ENCODE results near the gene FST. TPM values are rescaled to one million over a fixed set of nuclear protein-coding genes. Genes with fewer than 3 reads are reported as not detected.

The FST gene
- total and polyA plus RNA-seq, 2 of the 8 experiments (the other 6 are each of a cell fraction or from before 2014, with no cell fraction given) = 16.6 to 17.5 TPM

DNA sequence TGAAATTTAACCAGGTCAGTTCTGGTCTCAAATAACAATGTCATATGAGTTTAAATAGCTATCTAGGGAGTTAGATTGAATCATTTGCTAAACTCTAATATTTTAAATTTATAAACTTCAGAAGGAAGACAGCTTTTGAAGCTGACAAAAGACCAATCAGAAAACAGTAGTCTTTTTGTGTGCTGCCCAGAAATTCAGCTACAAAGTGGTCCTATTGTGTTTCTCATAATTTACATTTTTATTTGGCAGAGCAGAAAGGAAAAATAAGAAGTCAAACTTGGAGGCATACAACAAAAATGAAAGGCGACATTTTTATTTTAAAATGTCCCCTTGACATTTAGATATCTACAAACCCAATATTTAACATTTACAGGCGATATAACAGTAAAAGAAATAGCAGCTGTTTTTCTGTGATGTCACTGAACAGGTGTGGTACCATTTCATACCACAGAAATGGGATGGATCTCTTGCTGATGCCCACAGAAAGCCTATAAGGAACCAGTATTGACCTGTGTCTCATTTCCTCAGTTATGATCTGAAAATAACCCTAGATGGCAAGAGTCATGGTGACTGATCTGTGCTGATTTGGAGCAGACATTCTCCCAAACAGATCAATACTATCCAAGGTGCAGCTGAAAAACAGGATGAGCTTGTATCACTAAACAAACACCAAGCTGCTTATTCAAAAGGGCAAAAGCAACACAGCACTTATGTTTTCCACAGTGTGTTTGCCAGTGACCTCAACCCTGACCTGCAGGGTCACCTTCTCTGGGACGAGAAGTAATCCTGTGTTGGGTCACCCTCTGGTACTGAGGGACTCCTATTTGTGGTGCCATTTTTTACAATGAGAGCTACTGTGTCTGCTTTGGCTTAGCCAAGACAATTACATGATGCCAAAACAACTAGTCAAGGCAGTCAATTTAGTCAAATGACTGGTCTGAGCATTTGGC is 3.6 kb upstream of the FST start:
- no peak for FAIRE-seq
- 79% methylated on average over 3 of the region's 3 CpGs; no CpG with 5 or more reads in 1 of the 2 experiments for WGBS, 2 experiments (ENCODE audit: extremely low coverage in 1 of 2, insufficient coverage in 1 of 2, insufficient read length in 1 of 2, insufficient replicate concordance in 2 of 2, low coverage in 1 of 2, low lambda C conversion rate in 2 of 2, missing lambda C conversion rate in 1 of 2)

More for the DNA sequence above, 3.6 kb upstream of the FST start:
- no peaks in the 10 kb centered on the region for H3K27me3 ChIP-seq (replicated peaks in 1 of 4; ENCODE audit: control insufficient read depth in 3 of 4, extremely low read depth in 1 of 4, insufficient read depth in 3 of 4, low read length in 3 of 4)
- H3K79me2 ChIP-seq (ENCODE audit: control insufficient read depth in 1 of 2, insufficient read depth in 2 of 2, low read length in 2 of 2) = peaks cover 0 to 12% of the 10 kb centered on the region in 2 experiments; a peak in 2 of 4 replicates
- H3K4ac ChIP-seq (replicated peaks; ENCODE audit: insufficient read length, low read depth, low read length) = no peak overlapping the region
- H3K27ac ChIP-seq (ENCODE audit: low read depth, low read length) = no peak overlapping the region
- H2AFZ ChIP-seq (ENCODE audit: low read length) = no peak overlapping the region
- no peak overlapping the region for H2AK5ac ChIP-seq (ENCODE audit: low read depth, low read length)
- H3K14ac ChIP-seq (ENCODE audit: insufficient read length) = no peak overlapping the region
- H4K8ac ChIP-seq (ENCODE audit: extremely low read depth, insufficient read depth, low read length) = no peak overlapping the region
- no peak overlapping the region for H2BK15ac ChIP-seq (ENCODE audit: low read length)
- no peaks in the 10 kb centered on the region for H3K9me3 ChIP-seq (ENCODE audit: insufficient read depth in 2 of 2, low read depth in 1 of 2, low read length in 1 of 2)
- no peak overlapping the region for H3K56ac ChIP-seq (replicated peaks; ENCODE audit: insufficient read length, low read depth, low read length)
- no peak for DNase-seq (ENCODE audit: low read depth in 1 of 2, low spot score in 2 of 2)
- ChIA-PET CTCF (ENCODE audit: partially characterized antibody) (interaction anchor here (0.5 to 2.3 kb wide), 13 partner anchors 12 to 752 kb away, joined by 3 to 7 read pairs (median 3); no protein-coding TSS in a partner anchor), POLR2A (ENCODE audit: partially characterized antibody) (no interaction called here)
- no peak overlapping the region for H4K5ac ChIP-seq (ENCODE audit: insufficient read length, low read depth, low read length)
- no peak overlapping the region for H3K4me3 ChIP-seq (ENCODE audit: extremely low read depth in 1 of 4, insufficient read depth in 2 of 4, low read depth in 3 of 4, low read length in 4 of 4)
- peak overlapping the region; percentile 13; the same call in 1 of the 2 replicates for H2BK12ac ChIP-seq (ENCODE audit: low read depth, low read length)
- H3K4me2 ChIP-seq (ENCODE audit: insufficient read depth in 1 of 2, low read depth in 2 of 2, low read length in 2 of 2) = no peak overlapping the region
- H3K18ac ChIP-seq (ENCODE audit: extremely low read depth, low read length) = no peak overlapping the region
- H3K36me3 ChIP-seq (ENCODE audit: control insufficient read depth in 2 of 4, insufficient read depth in 4 of 4, low read length in 3 of 4) = no peaks in the 10 kb centered on the region
- peaks cover 17% of the 10 kb centered on the region; the same call in 1 of the 2 replicates for H3K23me2 ChIP-seq (ENCODE audit: low read depth, low read length)
- no peak overlapping the region for H2BK20ac ChIP-seq (ENCODE audit: low read length)
- TF ChIP-seq GTF2F1 (IDR thresholded peaks at IDR 0.05; ENCODE audit: borderline replicate concordance, low read depth, low read length) = no peak
- H3K9ac ChIP-seq (replicated peaks in 1 of 4; ENCODE audit: extremely low read depth in 1 of 4, low read depth in 3 of 4, low read length in 3 of 4) = no peak overlapping the region
- H3K79me1 ChIP-seq (ENCODE audit: low read depth, low read length) = no peaks in the 10 kb centered on the region
- H4K20me1 ChIP-seq (replicated peaks in 1 of 2; ENCODE audit: control insufficient read depth in 1 of 2, insufficient read depth in 2 of 2, low read length in 2 of 2) = no peaks in the 10 kb centered on the region
- no peak overlapping the region for H2BK5ac ChIP-seq (ENCODE audit: low read depth, low read length)
- H2BK120ac ChIP-seq (replicated peaks; ENCODE audit: low read depth, low read length) = no peak overlapping the region
- no peak overlapping the region for H4K91ac ChIP-seq (replicated peaks; ENCODE audit: insufficient read length, low read length)
- no peak overlapping the region for H3K23ac ChIP-seq (ENCODE audit: insufficient read length)
- no peaks in the 10 kb centered on the region; a peak in 1 of 7 replicates for H3K4me1 ChIP-seq (replicated peaks in 1 of 4; ENCODE audit: control insufficient read depth in 3 of 4, insufficient read depth in 4 of 4, low read length in 3 of 4)
